Mesangial cell (primary cell): Measurements from ENCODE around the gene SNURF. TPM values are rescaled to one million over a fixed set of nuclear protein-coding genes. Genes with fewer than 3 reads are reported as not detected.

Experiments
- total RNA-seq: library from RNA; depleted of rRNA; stranded (reverse); fragments of >200 nt; gene quantifications from 2 replicates; pipeline ENCODE4 v1.2.3, GENCODE V29; 2015

Gene SNURF, protein sequence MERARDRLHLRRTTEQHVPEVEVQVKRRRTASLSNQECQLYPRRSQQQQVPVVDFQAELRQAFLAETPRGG
- 3.8 TPM in 1 of 2 replicates, not detected in the other for total RNA-seq

DNA sequence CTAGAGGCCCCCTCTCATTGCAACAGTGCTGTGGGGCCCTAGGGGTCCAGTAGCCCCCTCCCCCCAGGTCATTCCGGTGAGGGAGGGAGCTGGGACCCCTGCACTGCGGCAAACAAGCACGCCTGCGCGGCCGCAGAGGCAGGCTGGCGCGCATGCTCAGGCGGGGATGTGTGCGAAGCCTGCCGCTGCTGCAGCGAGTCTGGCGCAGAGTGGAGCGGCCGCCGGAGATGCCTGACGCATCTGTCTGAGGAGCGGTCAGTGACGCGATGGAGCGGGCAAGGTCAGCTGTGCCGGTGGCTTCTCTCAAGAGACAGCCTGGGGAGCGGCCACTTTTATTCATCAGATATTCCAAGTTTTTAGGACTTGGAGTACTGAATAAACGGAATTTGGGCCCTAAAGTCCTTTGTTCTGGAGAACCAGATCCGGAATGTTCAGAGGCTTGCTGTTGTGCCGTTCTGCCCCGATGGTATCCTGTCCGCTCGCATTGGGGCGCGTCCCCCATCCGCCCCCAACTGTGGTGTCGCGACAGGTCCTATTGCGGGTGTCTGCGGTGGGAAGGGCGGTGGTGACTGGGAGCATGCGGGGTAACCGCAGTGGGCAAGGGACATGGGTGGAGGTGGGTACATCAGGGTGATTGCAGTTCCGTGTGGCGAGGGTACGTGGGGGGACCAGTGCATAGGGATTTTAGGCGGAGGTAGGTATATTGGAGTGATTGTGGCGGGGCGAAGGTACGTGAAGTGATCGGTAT, at the start of gene SNURF, which contains the start of gene SNRPN:
Gene SNURF (plus strand): TSS at position 205 of the 748 bp plus-strand sequence. CDS start 62 bp downstream, at position 267.
Gene SNRPN (plus strand): TSS at position 205 of the 748 bp plus-strand sequence. CDS start 19,467 bp downstream, outside the sequence.

Other genes starting within 250 kb of the SNURF start
- 93.5 and 162 TPM in 2 replicates for gene SNRPN, start within 50 bp of the SNURF start, total RNA-seq